A549 (cell line): ENCODE data around the gene MGAT5B.

Source experiments
- CTCF ChIP-seq: fragments of >200 bp; sonication (Bioruptor Twin); formaldehyde crosslinking; IDR thresholded peaks from 3 replicates; pipeline ENCODE4 v1.5.1; 2016
- JUNB ChIP-seq: fragments of >200 bp; sonication (Bioruptor Twin); formaldehyde crosslinking; IDR thresholded peaks from 2 replicates; pipeline ENCODE4 v1.6.1; 2016
- MAX ChIP-seq: IDR thresholded peaks from 2 replicates; pipeline ENCODE4 v1.6.1; 2012
- NFE2L2 ChIP-seq: fragments of 150-350 bp; conservative IDR thresholded peaks from 2 replicates; pipeline ENCODE4 v1.6.1; 2014; ENCODE audit warnings: low read length
- NR3C1 ChIP-seq: fragments of >200 bp; sonication (Bioruptor Twin); formaldehyde crosslinking; IDR thresholded peaks from 3 replicates; pipeline ENCODE4 v1.6.1; 2017
- POLR2A ChIP-seq: IDR thresholded peaks from 2 replicates; pipeline ENCODE4 v1.6.1; 2012; ENCODE audit warnings: mild to moderate bottlenecking, low read length
- REST ChIP-seq: fragments of 200-600 bp; sonication (generic); IDR thresholded peaks from 2 replicates; pipeline ENCODE4 v1.6.1; 2016; ENCODE audit warnings: antibody characterized with exemption, mild to moderate bottlenecking, moderate library complexity

- no peak for TF ChIP-seq NFE2L2
- TF ChIP-seq POLR2A: no peak
- TF ChIP-seq JUNB: no peak
- TF ChIP-seq CTCF: no peak
- no peak for TF ChIP-seq NR3C1
- no peak for TF ChIP-seq REST
- TF ChIP-seq MAX: no peak
Observed at GRCh38 chr17:76949913-76950695, 81.9 kb downstream of the MGAT5B start.
